Naive thymus-derived CD4-positive, alpha-beta T cell (primary cell): Measurements from ENCODE around the gene CCDC85C. TPM values are rescaled to one million over a fixed set of nuclear protein-coding genes. Genes with fewer than 3 reads are reported as not detected.

Experiments used
- polyA plus RNA-seq, 2 donors: library from polyadenylated mRNA; unstranded; fragments of 300-500 nt; fragmentation: Illumina TruSeq; gene quantifications; one replicate each; pipeline ENCODE4 v1.2.3, GENCODE V29; 2021
- total RNA-seq, 6 experiments: library from RNA in 5 of 6; stranded (reverse) in 5 of 6; gene quantifications; 1 replicate in 5 of 6; 2 replicates in 1 of 6; pipeline ENCODE4 v1.2.3 and lab custom pipeline; 2021 to 2026

Gene CCDC85C
- total and polyA plus RNA-seq, 7 experiments from 2014 or later: 0.76 to 9.9 (median 7.8) TPM

Other genes starting within 250 kb of the CCDC85C start
- gene SETD3, start 123.3 kb downstream of the CCDC85C start, total RNA-seq: 10 to 100 TPM; 42.7 to 59.4 (median 53.5) TPM
- gene SETD3, start 123.3 kb downstream of the CCDC85C start, polyA plus RNA-seq: 10 to 100 TPM; 32.2 to 47.4 TPM
- 100 to 1,000 TPM in 2 of 5 experiments, 10 to 100 TPM in 3; 68.4 to 139 (median 81.9) TPM for gene CCNK, start 122.8 kb downstream of the CCDC85C start, total RNA-seq
- 10 to 100 TPM; 16.5 to 19.8 TPM for gene CCNK, start 122.8 kb downstream of the CCDC85C start, polyA plus RNA-seq
- under 1 TPM in 2 of 5 experiments, not detected in 3; 0.40 to 0.41 TPM for gene HHIPL1, start 40.9 kb upstream of the CCDC85C start, total RNA-seq
- gene HHIPL1, start 40.9 kb upstream of the CCDC85C start, polyA plus RNA-seq: not detected
- gene CYP46A1, start 80.1 kb upstream of the CCDC85C start, total RNA-seq: under 1 TPM in 4 of 5 experiments, not detected in 1; 0.13 to 0.34 (median 0.32) TPM
- under 1 TPM; 0.02 to 0.03 TPM for gene CYP46A1, start 80.1 kb upstream of the CCDC85C start, polyA plus RNA-seq
- gene EML1, start 189.2 kb upstream of the CCDC85C start, total RNA-seq: not detected
- gene EML1, start 189.2 kb upstream of the CCDC85C start, polyA plus RNA-seq: not detected